Measurements from ENCODE around the gene MAGI2. TPM values are rescaled to one million over a fixed set of nuclear protein-coding genes. Genes with fewer than 3 reads are reported as not detected.

The MAGI2 gene
- total and polyA plus RNA-seq, 2 of the 13 experiments (the other 11 are each of a cell fraction or from before 2014, with no cell fraction given) = 1.5 to 3.8 TPM

DNA sequence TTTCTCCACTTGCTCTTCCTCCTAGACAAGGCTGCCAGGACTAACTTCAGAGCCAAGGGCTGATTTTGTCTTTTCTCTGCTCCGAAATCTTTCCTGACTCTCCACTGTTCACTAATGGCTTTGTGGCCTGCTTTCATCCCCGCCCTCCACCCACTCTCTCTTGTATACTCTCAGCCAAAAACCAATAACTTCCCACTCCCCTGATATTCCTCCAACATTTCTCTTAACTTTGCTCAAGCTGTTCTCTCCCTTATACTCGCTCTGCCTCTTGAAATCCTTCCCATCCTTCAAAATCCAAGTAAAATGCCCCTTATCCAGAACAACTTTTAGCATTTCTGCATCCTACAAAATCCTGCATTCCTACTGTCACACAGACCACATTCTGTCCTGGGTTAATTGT is 1440.1 kb downstream of the MAGI2 start:
- no peaks in the 10 kb centered on the region for H3K79me2 ChIP-seq (ENCODE audit: insufficient read depth, low read length)
- no peak for ATAC-seq
- H3K27ac ChIP-seq (ENCODE audit: extremely low read length, insufficient read depth, low read length) = no peak overlapping the region
- BruUV-seq (replicated peaks) = no TSS peak
- no peak for DNase-seq (ENCODE audit: low spot score)
- no peaks in the 10 kb centered on the region for H3K36me3 ChIP-seq (replicated peaks in 1 of 2; ENCODE audit: control insufficient read depth in 1 of 2, insufficient read depth in 2 of 2, low read length in 2 of 2)
- ChIA-PET POLR2A (no interaction called here), CTCF (ENCODE audit: low intra/inter-chr PET ratio, low total read pairs) (no interaction called here)
- no peak overlapping the region for H2AFZ ChIP-seq (ENCODE audit: low read length)
- WGBS (ENCODE audit: low lambda C conversion rate) = 4% methylated on average over 3 of the region's 3 CpGs
- intact Hi-C loops (cut with micrococcal nuclease; ENCODE audit: unreplicated experiment) (no loop called here), in situ Hi-C loops (cut with HindIII; ENCODE audit: extremely low pct_ligation_motif_present, low pct_unique_long_range_greater_than_20kb) (no loop called here)
- H4K20me1 ChIP-seq (ENCODE audit: insufficient read depth, low read length) = no peaks in the 10 kb centered on the region
- FAIRE-seq = no peak
- no peaks in the 10 kb centered on the region for H3K4me1 ChIP-seq (ENCODE audit: insufficient read depth, low read length)
- H3K4me3 ChIP-seq (replicated peaks in 1 of 3; ENCODE audit: insufficient read depth in 1 of 3, low read depth in 2 of 3, low read length in 3 of 3) = no peak overlapping the region
- H3K9ac ChIP-seq (ENCODE audit: insufficient read depth, low read depth, low read length) = no peak overlapping the region
- no peaks in the 10 kb centered on the region for H3K9me3 ChIP-seq (ENCODE audit: low read length)
- peaks cover 0 to 16% of the 10 kb centered on the region in 2 experiments; a peak in 2 of 5 replicates for H3K27me3 ChIP-seq (ENCODE audit: control insufficient read depth in 1 of 2, insufficient read depth in 2 of 2, low read length in 2 of 2)
- no peak overlapping the region for H3K4me2 ChIP-seq (ENCODE audit: low read depth, low read length)
- TF ChIP-seq CBX5 (CRISPR knock-in tag; IDR thresholded peaks at IDR 0.05; ENCODE audit: borderline replicate concordance) = no peak
- TF ChIP-seq NFKB2 (CRISPR knock-in tag; IDR thresholded peaks at IDR 0.05; ENCODE audit: borderline replicate concordance) = no peak
- TF ChIP-seq, protein P1, sequence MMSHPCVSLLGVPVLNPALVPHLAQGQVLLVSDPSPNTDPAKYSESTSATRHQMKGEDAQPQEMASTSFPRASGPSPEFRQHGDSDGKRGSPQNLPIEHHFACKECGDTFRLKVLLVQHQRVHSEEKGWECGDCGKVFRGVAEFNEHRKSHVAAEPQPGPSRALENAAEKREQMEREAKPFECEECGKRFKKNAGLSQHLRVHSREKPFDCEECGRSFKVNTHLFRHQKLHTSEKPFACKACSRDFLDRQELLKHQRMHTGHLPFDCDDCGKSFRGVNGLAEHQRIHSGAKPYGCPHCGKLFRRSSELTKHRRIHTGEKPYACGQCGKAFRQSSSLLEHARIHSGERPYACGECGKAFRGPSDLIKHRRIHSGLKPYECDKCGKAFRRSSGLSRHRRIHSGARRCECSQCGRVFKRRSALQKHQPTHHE (CRISPR knock-in tag; IDR thresholded peaks at IDR 0.05; ENCODE audit: borderline replicate concordance) = no peak
- TF ChIP-seq CENPBD1 (CRISPR knock-in tag; IDR thresholded peaks at IDR 0.05; ENCODE audit: borderline replicate concordance, low read depth) = no peak
- no peak for TF ChIP-seq ZNF24 (IDR thresholded peaks at IDR 0.05)
- TF ChIP-seq, protein P2, sequence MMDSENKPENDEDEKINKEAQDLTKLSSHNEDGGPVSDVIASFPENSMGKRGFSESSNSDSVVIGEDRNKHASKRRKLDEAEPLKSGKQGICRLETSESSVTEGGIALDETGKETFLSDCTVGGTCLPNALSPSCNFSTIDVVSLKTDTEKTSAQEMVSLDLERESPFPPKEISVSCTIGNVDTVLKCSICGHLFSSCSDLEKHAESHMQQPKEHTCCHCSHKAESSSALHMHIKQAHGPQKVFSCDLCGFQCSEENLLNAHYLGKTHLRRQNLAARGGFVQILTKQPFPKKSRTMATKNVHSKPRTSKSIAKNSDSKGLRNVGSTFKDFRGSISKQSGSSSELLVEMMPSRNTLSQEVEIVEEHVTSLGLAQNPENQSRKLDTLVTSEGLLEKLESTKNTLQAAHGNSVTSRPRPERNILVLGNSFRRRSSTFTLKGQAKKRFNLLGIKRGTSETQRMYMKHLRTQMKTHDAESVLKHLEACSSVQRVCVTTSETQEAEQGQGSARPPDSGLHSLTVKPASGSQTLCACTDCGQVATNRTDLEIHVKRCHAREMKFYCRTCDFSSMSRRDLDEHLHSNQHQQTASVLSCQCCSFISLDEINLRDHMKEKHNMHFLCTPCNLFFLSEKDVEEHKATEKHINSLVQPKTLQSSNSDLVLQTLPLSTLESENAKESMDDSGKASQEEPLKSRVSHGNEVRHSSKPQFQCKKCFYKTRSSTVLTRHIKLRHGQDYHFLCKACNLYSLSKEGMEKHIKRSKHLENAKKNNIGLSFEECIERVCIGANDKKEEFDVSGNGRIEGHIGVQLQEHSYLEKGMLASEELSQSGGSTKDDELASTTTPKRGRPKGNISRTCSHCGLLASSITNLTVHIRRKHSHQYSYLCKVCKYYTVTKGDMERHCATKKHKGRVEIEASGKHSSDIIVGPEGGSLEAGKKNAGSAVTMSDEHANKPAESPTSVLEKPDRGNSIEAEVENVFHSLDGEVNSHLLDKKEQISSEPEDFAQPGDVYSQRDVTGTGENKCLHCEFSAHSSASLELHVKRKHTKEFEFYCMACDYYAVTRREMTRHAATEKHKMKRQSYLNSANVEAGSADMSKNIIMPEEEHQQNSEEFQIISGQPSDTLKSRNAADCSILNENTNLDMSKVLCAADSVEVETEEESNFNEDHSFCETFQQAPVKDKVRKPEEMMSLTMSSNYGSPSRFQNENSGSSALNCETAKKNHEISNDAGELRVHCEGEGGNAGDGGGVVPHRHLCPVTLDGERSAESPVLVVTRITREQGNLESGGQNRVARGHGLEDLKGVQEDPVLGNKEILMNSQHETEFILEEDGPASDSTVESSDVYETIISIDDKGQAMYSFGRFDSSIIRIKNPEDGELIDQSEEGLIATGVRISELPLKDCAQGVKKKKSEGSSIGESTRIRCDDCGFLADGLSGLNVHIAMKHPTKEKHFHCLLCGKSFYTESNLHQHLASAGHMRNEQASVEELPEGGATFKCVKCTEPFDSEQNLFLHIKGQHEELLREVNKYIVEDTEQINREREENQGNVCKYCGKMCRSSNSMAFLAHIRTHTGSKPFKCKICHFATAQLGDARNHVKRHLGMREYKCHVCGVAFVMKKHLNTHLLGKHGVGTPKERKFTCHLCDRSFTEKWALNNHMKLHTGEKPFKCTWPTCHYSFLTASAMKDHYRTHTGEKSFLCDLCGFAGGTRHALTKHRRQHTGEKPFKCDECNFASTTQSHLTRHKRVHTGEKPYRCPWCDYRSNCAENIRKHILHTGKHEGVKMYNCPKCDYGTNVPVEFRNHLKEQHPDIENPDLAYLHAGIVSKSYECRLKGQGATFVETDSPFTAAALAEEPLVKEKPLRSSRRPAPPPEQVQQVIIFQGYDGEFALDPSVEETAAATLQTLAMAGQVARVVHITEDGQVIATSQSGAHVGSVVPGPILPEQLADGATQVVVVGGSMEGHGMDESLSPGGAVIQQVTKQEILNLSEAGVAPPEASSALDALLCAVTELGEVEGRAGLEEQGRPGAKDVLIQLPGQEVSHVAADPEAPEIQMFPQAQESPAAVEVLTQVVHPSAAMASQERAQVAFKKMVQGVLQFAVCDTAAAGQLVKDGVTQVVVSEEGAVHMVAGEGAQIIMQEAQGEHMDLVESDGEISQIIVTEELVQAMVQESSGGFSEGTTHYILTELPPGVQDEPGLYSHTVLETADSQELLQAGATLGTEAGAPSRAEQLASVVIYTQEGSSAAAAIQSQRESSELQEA (CRISPR knock-in tag; IDR thresholded peaks at IDR 0.05; ENCODE audit: not compliant biosample characterization) = no peak
- TF ChIP-seq ZKSCAN5 (CRISPR knock-in tag; IDR thresholded peaks at IDR 0.05) = no peak
- no peak for TF ChIP-seq EED (CRISPR knock-in tag; IDR thresholded peaks at IDR 0.05)
- no peak for TF ChIP-seq SMARCC2 (IDR thresholded peaks at IDR 0.05)
- TF ChIP-seq ZNF549 (CRISPR knock-in tag; IDR thresholded peaks at IDR 0.05) = no peak
- no peak for TF ChIP-seq DMAP1 (CRISPR knock-in tag; IDR thresholded peaks at IDR 0.05)
- TF ChIP-seq, protein P3, sequence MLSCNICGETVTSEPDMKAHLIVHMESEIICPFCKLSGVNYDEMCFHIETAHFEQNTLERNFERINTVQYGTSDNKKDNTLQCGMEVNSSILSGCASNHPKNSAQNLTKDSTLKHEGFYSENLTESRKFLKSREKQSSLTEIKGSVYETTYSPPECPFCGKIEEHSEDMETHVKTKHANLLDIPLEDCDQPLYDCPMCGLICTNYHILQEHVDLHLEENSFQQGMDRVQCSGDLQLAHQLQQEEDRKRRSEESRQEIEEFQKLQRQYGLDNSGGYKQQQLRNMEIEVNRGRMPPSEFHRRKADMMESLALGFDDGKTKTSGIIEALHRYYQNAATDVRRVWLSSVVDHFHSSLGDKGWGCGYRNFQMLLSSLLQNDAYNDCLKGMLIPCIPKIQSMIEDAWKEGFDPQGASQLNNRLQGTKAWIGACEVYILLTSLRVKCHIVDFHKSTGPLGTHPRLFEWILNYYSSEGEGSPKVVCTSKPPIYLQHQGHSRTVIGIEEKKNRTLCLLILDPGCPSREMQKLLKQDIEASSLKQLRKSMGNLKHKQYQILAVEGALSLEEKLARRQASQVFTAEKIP (CRISPR knock-in tag; IDR thresholded peaks at IDR 0.05; ENCODE audit: borderline replicate concordance) = no peak
- no peak for TF ChIP-seq MXD4 (CRISPR knock-in tag; IDR thresholded peaks at IDR 0.05)
